ENCODE results near the gene AMBP. TPM values are rescaled to one million over a fixed set of nuclear protein-coding genes. Genes with fewer than 3 reads are reported as not detected.

AMBP gene
- total RNA-seq = not detected in 3 replicates
- long read RNA-seq = 0 reads

DNA sequence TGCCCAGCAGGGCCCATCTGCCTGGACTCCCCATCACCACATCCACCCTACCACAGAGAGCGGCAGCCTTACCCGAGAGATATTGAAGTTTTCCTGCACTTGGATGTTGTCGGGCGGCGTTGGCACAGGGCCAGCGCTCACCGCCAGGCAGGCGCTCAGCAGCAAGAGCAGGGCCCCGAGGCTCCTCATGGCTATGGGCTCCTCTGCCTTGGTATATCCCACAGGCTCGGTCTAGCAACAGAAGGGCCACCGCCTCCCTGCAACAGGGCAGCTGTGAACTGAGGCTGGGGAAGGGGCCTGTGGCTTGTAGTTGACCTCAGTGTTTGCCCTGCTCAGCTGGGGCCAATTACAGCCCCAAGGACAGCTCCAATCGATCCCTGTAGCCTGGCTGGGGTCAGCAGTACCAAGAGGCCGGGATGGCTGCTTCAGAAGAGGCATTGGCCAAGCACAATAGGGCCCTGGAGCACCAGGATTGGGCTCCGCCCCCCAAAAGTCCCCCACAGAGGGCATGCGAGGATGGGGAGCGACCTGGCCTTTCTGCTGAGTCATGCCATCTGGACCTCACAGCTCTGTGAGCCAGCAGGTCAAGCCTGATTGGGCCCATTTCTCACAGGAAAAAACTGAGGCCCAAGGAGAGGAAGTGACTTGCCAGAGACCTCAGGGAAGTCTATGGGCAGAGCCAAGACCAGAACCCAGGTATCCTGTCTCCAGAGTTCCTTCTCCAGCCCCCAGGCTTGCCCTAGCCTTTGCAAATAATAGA, at the start of gene AMBP:
AMBP (minus strand) TSS at position 280 of the 760 bp plus-strand sequence; CDS start at position 189, 91 bp downstream.
- peak; percentile 59 for DNase-seq (ENCODE audit: low spot score)
- TF ChIP-seq, protein P1, sequence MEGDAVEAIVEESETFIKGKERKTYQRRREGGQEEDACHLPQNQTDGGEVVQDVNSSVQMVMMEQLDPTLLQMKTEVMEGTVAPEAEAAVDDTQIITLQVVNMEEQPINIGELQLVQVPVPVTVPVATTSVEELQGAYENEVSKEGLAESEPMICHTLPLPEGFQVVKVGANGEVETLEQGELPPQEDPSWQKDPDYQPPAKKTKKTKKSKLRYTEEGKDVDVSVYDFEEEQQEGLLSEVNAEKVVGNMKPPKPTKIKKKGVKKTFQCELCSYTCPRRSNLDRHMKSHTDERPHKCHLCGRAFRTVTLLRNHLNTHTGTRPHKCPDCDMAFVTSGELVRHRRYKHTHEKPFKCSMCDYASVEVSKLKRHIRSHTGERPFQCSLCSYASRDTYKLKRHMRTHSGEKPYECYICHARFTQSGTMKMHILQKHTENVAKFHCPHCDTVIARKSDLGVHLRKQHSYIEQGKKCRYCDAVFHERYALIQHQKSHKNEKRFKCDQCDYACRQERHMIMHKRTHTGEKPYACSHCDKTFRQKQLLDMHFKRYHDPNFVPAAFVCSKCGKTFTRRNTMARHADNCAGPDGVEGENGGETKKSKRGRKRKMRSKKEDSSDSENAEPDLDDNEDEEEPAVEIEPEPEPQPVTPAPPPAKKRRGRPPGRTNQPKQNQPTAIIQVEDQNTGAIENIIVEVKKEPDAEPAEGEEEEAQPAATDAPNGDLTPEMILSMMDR (IDR thresholded peaks at IDR 0.05) = no peak
- peak within 1 kb of the TSS; percentile 49 for H3K27ac Mint-ChIP-seq (ENCODE audit: unreplicated experiment)
- H3K4me1 Mint-ChIP-seq (ENCODE audit: low read depth) = peaks cover 4% of the 10 kb centered on the region
- peaks cover 39% of the 10 kb centered on the region for H3K27me3 Mint-ChIP-seq (ENCODE audit: low read depth)
- peaks cover 1% of the 10 kb centered on the region for H3K36me3 Mint-ChIP-seq (ENCODE audit: low read depth)
- H3K4me3 Mint-ChIP-seq (ENCODE audit: unreplicated experiment) = no peak within 1 kb of the TSS
- no peaks in the 10 kb centered on the region for H3K9me3 Mint-ChIP-seq (ENCODE audit: low read depth)

DNA sequence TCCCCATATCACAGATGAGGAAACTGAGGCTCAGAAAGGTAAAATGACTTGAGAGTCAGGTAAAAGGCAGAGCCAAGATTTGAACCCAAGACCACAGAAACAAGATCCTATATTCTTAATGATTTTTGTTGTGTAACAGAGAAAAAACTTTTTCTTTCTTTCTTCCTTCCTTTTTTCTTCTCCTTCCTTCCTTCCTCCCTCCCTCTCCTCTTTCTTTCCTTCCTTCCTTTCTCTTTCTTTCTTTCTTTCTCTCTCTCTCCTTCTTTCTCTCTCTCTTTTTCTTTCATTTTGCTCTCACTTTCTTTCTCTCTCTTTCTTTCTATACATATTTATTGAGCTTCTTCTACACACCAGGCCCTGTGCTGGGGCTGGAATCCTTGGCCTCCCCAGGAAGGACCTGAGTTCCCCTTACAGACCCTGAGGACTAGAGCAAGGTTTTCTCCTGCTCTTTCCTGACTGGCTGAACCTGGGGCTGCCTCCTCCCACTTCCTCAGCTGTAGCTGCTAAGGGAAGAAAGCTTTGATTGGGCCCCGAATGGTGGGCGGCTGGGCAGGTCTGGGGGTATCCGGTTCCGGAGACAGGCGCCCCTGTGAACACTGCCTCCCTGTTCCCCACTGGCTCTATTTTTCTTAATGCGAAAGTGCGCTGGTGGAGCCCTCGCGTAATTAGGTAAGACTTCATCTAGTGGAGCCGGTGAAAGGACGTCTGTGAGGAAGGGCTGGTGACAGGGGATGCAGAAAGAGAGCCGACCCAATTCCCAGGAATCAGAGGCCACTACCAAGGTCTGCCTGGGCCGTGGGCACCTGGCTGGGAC, 48.4 kb upstream of the AMBP start:
- no peaks in the 10 kb centered on the region for H3K36me3 Mint-ChIP-seq (ENCODE audit: low read depth)
- H3K4me1 Mint-ChIP-seq (ENCODE audit: low read depth) = peaks cover 2% of the 10 kb centered on the region
- TF ChIP-seq, protein P1 (IDR thresholded peaks at IDR 0.05) = no peak
- peaks cover 3% of the 10 kb centered on the region for H3K9me3 Mint-ChIP-seq (ENCODE audit: low read depth)
- H3K4me3 Mint-ChIP-seq (ENCODE audit: unreplicated experiment) = no peak overlapping the region
- no peak for DNase-seq (ENCODE audit: low spot score)
- H3K27ac Mint-ChIP-seq (ENCODE audit: unreplicated experiment) = no peak overlapping the region
- peaks cover 8% of the 10 kb centered on the region for H3K27me3 Mint-ChIP-seq (ENCODE audit: low read depth)

DNA sequence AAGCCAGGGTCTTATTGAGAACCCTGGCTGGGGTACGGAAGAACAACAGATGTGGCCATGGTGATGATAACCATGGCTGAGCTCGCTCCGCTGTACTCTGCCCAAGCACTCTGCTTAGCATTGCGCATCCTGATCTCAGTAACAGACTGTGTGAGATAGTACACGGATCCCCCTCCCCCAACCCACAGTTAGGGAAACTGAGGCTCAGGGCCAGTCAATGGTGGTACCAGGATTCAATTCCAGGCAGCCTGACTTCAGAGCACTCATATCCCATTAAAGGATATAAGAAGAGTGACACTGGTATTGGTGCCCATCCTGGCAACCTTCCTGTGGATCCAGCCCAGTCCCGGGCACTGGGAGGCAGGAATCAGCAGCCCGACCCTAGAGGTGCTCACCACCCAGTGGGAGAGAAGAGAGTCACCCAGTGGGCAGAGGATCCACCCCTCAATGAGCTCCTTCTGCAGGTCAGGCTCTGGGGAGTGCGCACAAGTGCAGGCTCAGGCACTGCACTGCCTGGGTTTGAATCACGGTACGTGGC, 47.4 kb upstream of the AMBP start:
- Mint-ChIP-seq H3K4me1 (ENCODE audit: low read depth) (peaks cover 4% of the 10 kb centered on the region), H3K4me3 (ENCODE audit: unreplicated experiment) (no peak overlapping the region), H3K36me3 (ENCODE audit: low read depth) (no peaks in the 10 kb centered on the region), H3K9me3 (ENCODE audit: low read depth) (peaks cover 3% of the 10 kb centered on the region), H3K27ac (ENCODE audit: unreplicated experiment) (no peak overlapping the region), H3K27me3 (ENCODE audit: low read depth) (peaks cover 10% of the 10 kb centered on the region)
- TF ChIP-seq, protein P1 (IDR thresholded peaks at IDR 0.05) = no peak
- DNase-seq (ENCODE audit: low spot score) = no peak

DNA sequence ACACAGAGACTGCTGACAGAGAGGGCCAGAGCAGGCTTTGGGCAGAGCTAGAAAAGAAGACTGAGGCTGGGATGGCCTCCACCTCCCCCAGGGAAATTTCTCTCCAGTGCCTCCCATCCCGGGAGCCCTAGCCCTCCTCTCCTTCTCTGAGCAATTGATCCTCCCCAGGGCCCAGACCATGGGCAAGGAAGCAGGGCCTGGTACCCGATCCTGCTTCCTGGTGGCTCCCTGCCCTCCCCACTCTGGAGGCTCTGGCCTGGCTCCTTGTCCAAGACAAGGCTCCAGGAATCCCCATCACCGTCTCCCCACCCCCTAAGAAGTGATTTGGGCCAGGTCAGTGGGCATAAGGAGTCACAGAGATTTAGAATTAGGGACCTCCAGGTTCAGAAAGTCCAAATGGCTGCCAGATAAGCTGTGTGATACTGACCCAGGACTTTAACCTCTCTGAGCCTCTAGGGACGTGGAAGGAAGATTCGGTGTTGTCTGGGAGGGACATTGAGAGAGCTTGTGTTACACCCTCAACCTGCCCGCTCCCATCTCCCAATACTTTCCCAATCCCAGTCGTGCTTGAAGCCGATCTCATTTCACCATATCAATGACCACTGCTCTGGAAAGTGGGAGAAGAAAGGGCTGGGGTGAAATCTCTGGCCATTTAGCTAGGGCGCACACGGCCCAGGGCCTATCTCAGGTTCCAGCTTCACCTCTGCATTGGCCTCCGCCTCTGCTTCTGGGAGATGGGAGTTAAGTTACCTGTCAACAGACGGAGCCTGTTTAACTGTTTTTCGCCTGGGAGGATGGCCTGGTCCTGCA, 46.8 kb upstream of the AMBP start:
- H3K4me3 Mint-ChIP-seq (ENCODE audit: unreplicated experiment) = no peak overlapping the region
- TF ChIP-seq, protein P1 (IDR thresholded peaks at IDR 0.05) = no peak
- H3K4me1 Mint-ChIP-seq (ENCODE audit: low read depth) = peaks cover 4% of the 10 kb centered on the region
- no peak for DNase-seq (ENCODE audit: low spot score)
- H3K9me3 Mint-ChIP-seq (ENCODE audit: low read depth) = peaks cover 3% of the 10 kb centered on the region
- H3K27me3 Mint-ChIP-seq (ENCODE audit: low read depth) = peaks cover 12% of the 10 kb centered on the region
- no peak overlapping the region for H3K27ac Mint-ChIP-seq (ENCODE audit: unreplicated experiment)
- no peaks in the 10 kb centered on the region for H3K36me3 Mint-ChIP-seq (ENCODE audit: low read depth)
